PC-3 (cell line): ENCODE measurements around the gene MRPS22. TPM values are rescaled to one million over a fixed set of nuclear protein-coding genes. Genes with fewer than 3 reads are reported as not detected.

Experiments
- ATAC-seq: fragments of 200-7000 bp; cut with Tn5 transposase; 2 replicates; pipeline ENCODE4 v1.9.1; 2020; ENCODE audit warnings: mild to moderate bottlenecking, moderate library complexity
- BruUV-seq: library from RNA; stranded (reverse); fragments of 400-500 nt; replicated peaks from 2 replicates; lab custom pipeline; 2021; lab: Mats Ljungman, UMichigan
- CTCF ChIA-PET: fragments of 300-600 bp; sonication (Branson Sonifier 250); formaldehyde crosslinking; loops from one replicate; lab custom pipeline; 2022; ENCODE audit warnings: antibody characterized with exemption; lab: Charles Lee
- POLR2A ChIA-PET: fragments of 300-600 bp; sonication (Branson Sonifier 250); formaldehyde crosslinking; loops from one replicate; lab custom pipeline; 2022; ENCODE audit warnings: antibody characterized with exemption; ENCODE audit not compliant: unreplicated experiment; lab: Charles Lee
- DNase-seq: peaks from one replicate; pipeline ENCODE4 v3.0.0-alpha.2; 2015
- H2AFZ ChIP-seq: fragments of 300-600 bp; sonication (generic); 2 replicates; pipeline ENCODE4 v1.6.0; 2016; ENCODE audit warnings: antibody characterized with exemption, low read length
- H3F3A ChIP-seq: fragments of 300-600 bp; sonication (generic); one replicate; pipeline ENCODE4 v1.6.0; 2017; ENCODE audit warnings: antibody characterized with exemption, low read length, control low read depth, mild to moderate bottlenecking; ENCODE audit not compliant: unreplicated experiment
- H3K27ac ChIP-seq: fragments of 300-600 bp; sonication (generic); 2 replicates; pipeline ENCODE4 v1.5.1; 2016; ENCODE audit warnings: mild to moderate bottlenecking, low read length
- H3K27me3 ChIP-seq: fragments of 300-600 bp; sonication (generic); 2 replicates; pipeline ENCODE4 v1.6.1; 2016; ENCODE audit warnings: low read length, mixed read lengths
- H3K36me3 ChIP-seq: fragments of 300-600 bp; sonication (generic); 2 replicates; pipeline ENCODE4 v1.6.1; 2016; ENCODE audit warnings: low read depth, mixed run types, low read length, mixed read lengths
- H3K4me1 ChIP-seq: fragments of 300-600 bp; sonication (generic); 2 replicates; pipeline ENCODE4 v1.5.1; 2016; ENCODE audit warnings: low read length; ENCODE audit not compliant: insufficient read depth
- H3K4me2 ChIP-seq: fragments of 300-600 bp; sonication (generic); 2 replicates; pipeline ENCODE4 v1.6.0; 2016; ENCODE audit warnings: low read length
- H3K4me3 ChIP-seq: fragments of 300-600 bp; sonication (generic); 2 replicates; pipeline ENCODE4 v1.5.1; 2016; ENCODE audit warnings: mild to moderate bottlenecking, low read length, mixed read lengths
- H3K79me2 ChIP-seq: fragments of 300-600 bp; sonication (generic); 2 replicates; pipeline ENCODE4 v1.6.1; 2017; ENCODE audit warnings: low read length, mixed read lengths
- H3K9ac ChIP-seq: fragments of 300-600 bp; sonication (generic); 2 replicates; pipeline ENCODE4 v1.6.0; 2016; ENCODE audit warnings: mild to moderate bottlenecking, low read length
- H3K9me2 ChIP-seq: fragments of 300-600 bp; sonication (generic); replicated peaks from 2 replicates; pipeline ENCODE4 v1.6.1; 2016; ENCODE audit warnings: mixed run types, low read length, mixed read lengths
- H3K9me3 ChIP-seq: fragments of 300-600 bp; sonication (generic); 2 replicates; pipeline ENCODE4 v1.6.1; 2016; ENCODE audit warnings: low read length, mixed read lengths
- H4K20me1 ChIP-seq: fragments of 300-600 bp; sonication (generic); 2 replicates; pipeline ENCODE4 v1.6.1; 2016; ENCODE audit warnings: low read length, mixed read lengths
- CTCF ChIP-seq: fragments of 300-600 bp; sonication (generic); conservative IDR thresholded peaks from 2 replicates; pipeline ENCODE4 v1.5.1; 2017; ENCODE audit warnings: antibody characterized with exemption, low read depth, mild to moderate bottlenecking, low read length
- EZH2 ChIP-seq: fragments of 300-600 bp; sonication (generic); IDR thresholded peaks from one replicate; pipeline ENCODE4 v1.6.1; 2017; ENCODE audit warnings: antibody characterized with exemption, mild to moderate bottlenecking, low read length; ENCODE audit not compliant: unreplicated experiment
- EZH2phosphoT487 ChIP-seq: fragments of 300-600 bp; sonication (generic); IDR thresholded peaks from 2 replicates; pipeline ENCODE4 v1.6.1; 2018; ENCODE audit warnings: mild to moderate bottlenecking, antibody characterized with exemption, low read length, borderline replicate concordance
- intact Hi-C: fragments of 100-400 bp; cut with micrococcal nuclease; formaldehyde crosslinking; loops from 2 replicates; pipeline ENCODE4 v1.9.0; 2023
- total RNA-seq: library from RNA; depleted of rRNA; stranded (reverse); fragments of >200 nt; gene quantifications from 2 replicates; pipeline ENCODE4 v1.2.3, GENCODE V29; 2014

Gene MRPS22
- total RNA-seq, 1 experiment from 2014 or later: 73.3 TPM

GRCh38 chr3:139317660-139318430 is 26.0 kb upstream of the MRPS22 start:
- Histone ChIP-seq H2AFZ (no peak overlapping the region), H3K4me2 (no peak overlapping the region), H3F3A (no peaks in the 10 kb centered on the region), H4K20me1 (no peaks in the 10 kb centered on the region), H3K36me3 (no peaks in the 10 kb centered on the region), H3K9me3 (no peaks in the 10 kb centered on the region), H3K27me3 (no peaks in the 10 kb centered on the region), H3K79me2 (no peaks in the 10 kb centered on the region), H3K4me3 (no peak overlapping the region), H3K27ac (peak overlapping the region; percentile 62), H3K9ac (no peak overlapping the region), H3K9me2 (no peaks in the 10 kb centered on the region), H3K4me1 (peaks cover 26% of the 10 kb centered on the region)
- ATAC-seq (peak; percentile 66), DNase-seq (peak; percentile 74)
- ChIA-PET CTCF (no interaction called here), POLR2A (no interaction called here)
- TF ChIP-seq EZH2: no peak
- no peak for TF ChIP-seq CTCF
- TF ChIP-seq EZH2phosphoT487: no peak
- intact Hi-C loops: no loop called here
- BruUV-seq: no TSS peak

GRCh38 chr3:139318431-139318816 is 25.4 kb upstream of the MRPS22 start:
- POLR2A ChIA-PET: no interaction called here
- Histone ChIP-seq H2AFZ (no peak overlapping the region), H3K27me3 (no peaks in the 10 kb centered on the region), H3K4me1 (peaks cover 21% of the 10 kb centered on the region), H3K9ac (no peak overlapping the region), H3K27ac (no peak overlapping the region), H4K20me1 (no peaks in the 10 kb centered on the region), H3K79me2 (no peaks in the 10 kb centered on the region), H3K4me3 (no peak overlapping the region), H3F3A (no peaks in the 10 kb centered on the region), H3K9me3 (no peaks in the 10 kb centered on the region), H3K36me3 (no peaks in the 10 kb centered on the region), H3K9me2 (no peaks in the 10 kb centered on the region), H3K4me2 (no peak overlapping the region)
- CTCF ChIA-PET: no interaction called here
- BruUV-seq: no TSS peak
- no peak for TF ChIP-seq EZH2
- no peak for TF ChIP-seq CTCF
- no peak for TF ChIP-seq EZH2phosphoT487
- intact Hi-C loops: no loop called here
- DNase-seq (no peak), ATAC-seq (no peak)

GRCh38 chr3:139318826-139319225 is 25.0 kb upstream of the MRPS22 start:
- no peaks in the 10 kb centered on the region for H4K20me1 ChIP-seq
- no peak overlapping the region for H3K4me2 ChIP-seq
- H3K27ac ChIP-seq: no peak overlapping the region
- TF ChIP-seq EZH2phosphoT487 (no peak), EZH2 (no peak), CTCF (no peak)
- H3K4me3 ChIP-seq: no peak overlapping the region
- H2AFZ ChIP-seq: no peak overlapping the region
- H3F3A ChIP-seq: no peaks in the 10 kb centered on the region
- DNase-seq: no peak
- ChIA-PET POLR2A (no interaction called here), CTCF (no interaction called here)
- intact Hi-C loops: no loop called here
- BruUV-seq: no TSS peak
- no peak overlapping the region for H3K9ac ChIP-seq
- H3K4me1 ChIP-seq: peaks cover 19% of the 10 kb centered on the region
- H3K36me3 ChIP-seq: no peaks in the 10 kb centered on the region
- no peaks in the 10 kb centered on the region for H3K79me2 ChIP-seq
- H3K9me2 ChIP-seq: no peaks in the 10 kb centered on the region
- ATAC-seq: no peak
- no peaks in the 10 kb centered on the region for H3K9me3 ChIP-seq
- no peaks in the 10 kb centered on the region for H3K27me3 ChIP-seq
